Cardiac muscle cell (in vitro differentiated cells and primary cell): ENCODE measurements around the gene SLC23A2. TPM values are rescaled to one million over a fixed set of nuclear protein-coding genes. Genes with fewer than 3 reads are reported as not detected.

Experiments
- DNase-seq, 2 donors: peaks; one replicate each; pipeline versions ENCODE4 v3.0.0 to v3.0.0-alpha.2; 2010 to 2017; ENCODE audit warnings: low read depth in 1 of 2, low spot score in 1 of 2
- H3K27ac ChIP-seq: fragments of 200-600 bp; sonication (generic); 2 replicates; pipeline ENCODE4 v1.5.1; 2016
- H3K27me3 ChIP-seq: fragments of 200-600 bp; sonication (generic); 2 replicates; pipeline ENCODE4 v1.6.0; 2016; ENCODE audit warnings: control low read depth
- H3K36me3 ChIP-seq: fragments of 200-600 bp; sonication (generic); 2 replicates; pipeline ENCODE4 v1.5.1; 2016; ENCODE audit warnings: control low read depth
- H3K4me1 ChIP-seq: fragments of 200-600 bp; sonication (generic); 2 replicates; pipeline ENCODE4 v1.8.1; 2017; ENCODE audit warnings: low read depth, mild to moderate bottlenecking, mixed run types
- H3K4me3 ChIP-seq: fragments of 200-600 bp; sonication (generic); 2 replicates; pipeline ENCODE4 v1.5.1; 2016; ENCODE audit warnings: mild to moderate bottlenecking
- H3K9me3 ChIP-seq: fragments of 200-600 bp; sonication (generic); 2 replicates; pipeline ENCODE4 v1.5.1; 2017; ENCODE audit warnings: low read depth, mild to moderate bottlenecking, control low read depth
- polyA plus RNA-seq: library from polyadenylated mRNA; unstranded; fragments of >200 nt; fragmentation: Nextera tagmentation; extraction: Ambion mirVana; gene quantifications from 2 replicates; pipeline ENCODE4 v1.2.1, GENCODE V29; 2016
- total RNA-seq: library from RNA; depleted of rRNA; stranded (reverse); fragments of >200 nt; gene quantifications from 2 replicates; pipeline ENCODE4 v1.2.3, GENCODE V29; 2016
- TF ChIP-seq, protein P1 (sequence below): IDR thresholded peaks from 2 replicates; pipeline ENCODE4 v1.5.1; 2012; ENCODE audit warnings: low read depth, mild to moderate bottlenecking, low read length

The SLC23A2 gene
- total and polyA plus RNA-seq, 2 experiments from 2014 or later: 5.9 to 10.6 TPM

DNA sequence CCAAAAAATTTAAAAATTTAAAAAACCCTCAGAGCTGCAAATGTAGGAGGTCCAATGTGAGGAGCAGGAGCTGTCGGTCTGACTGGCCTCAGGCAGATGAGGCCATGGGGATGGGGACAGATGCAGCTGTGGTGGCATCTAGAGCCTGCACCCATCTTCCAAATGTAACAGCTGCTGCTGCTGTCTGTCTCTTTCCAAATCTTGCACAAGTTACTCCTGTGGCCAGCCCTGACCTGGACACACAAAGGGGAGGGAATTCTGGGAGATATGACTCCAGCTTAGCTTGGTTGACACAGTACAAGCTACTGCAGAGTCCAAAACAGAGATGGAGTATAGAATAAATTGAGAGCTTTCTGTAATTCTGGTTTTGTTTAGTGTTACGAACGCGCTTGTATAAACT is 164.4 kb downstream of the SLC23A2 start:
- DNase-seq: no peak
- Histone ChIP-seq H3K9me3 (no peaks in the 10 kb centered on the region), H3K4me1 (peaks cover 6% of the 10 kb centered on the region), H3K36me3 (no peaks in the 10 kb centered on the region), H3K4me3 (no peak overlapping the region), H3K27me3 (no peaks in the 10 kb centered on the region), H3K27ac (no peak overlapping the region)
- TF ChIP-seq, protein P1, sequence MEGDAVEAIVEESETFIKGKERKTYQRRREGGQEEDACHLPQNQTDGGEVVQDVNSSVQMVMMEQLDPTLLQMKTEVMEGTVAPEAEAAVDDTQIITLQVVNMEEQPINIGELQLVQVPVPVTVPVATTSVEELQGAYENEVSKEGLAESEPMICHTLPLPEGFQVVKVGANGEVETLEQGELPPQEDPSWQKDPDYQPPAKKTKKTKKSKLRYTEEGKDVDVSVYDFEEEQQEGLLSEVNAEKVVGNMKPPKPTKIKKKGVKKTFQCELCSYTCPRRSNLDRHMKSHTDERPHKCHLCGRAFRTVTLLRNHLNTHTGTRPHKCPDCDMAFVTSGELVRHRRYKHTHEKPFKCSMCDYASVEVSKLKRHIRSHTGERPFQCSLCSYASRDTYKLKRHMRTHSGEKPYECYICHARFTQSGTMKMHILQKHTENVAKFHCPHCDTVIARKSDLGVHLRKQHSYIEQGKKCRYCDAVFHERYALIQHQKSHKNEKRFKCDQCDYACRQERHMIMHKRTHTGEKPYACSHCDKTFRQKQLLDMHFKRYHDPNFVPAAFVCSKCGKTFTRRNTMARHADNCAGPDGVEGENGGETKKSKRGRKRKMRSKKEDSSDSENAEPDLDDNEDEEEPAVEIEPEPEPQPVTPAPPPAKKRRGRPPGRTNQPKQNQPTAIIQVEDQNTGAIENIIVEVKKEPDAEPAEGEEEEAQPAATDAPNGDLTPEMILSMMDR: no peak

- Histone ChIP-seq H3K9me3 (no peaks in the 10 kb centered on the region), H3K4me3 (no peak overlapping the region), H3K27me3 (no peaks in the 10 kb centered on the region), H3K27ac (no peak overlapping the region), H3K4me1 (peaks cover 6% of the 10 kb centered on the region), H3K36me3 (no peaks in the 10 kb centered on the region)
- TF ChIP-seq, protein P1: no peak
- no peak for DNase-seq
Observed at GRCh38 chr20:4836473-4836872, 164.8 kb downstream of the SLC23A2 start.

DNA sequence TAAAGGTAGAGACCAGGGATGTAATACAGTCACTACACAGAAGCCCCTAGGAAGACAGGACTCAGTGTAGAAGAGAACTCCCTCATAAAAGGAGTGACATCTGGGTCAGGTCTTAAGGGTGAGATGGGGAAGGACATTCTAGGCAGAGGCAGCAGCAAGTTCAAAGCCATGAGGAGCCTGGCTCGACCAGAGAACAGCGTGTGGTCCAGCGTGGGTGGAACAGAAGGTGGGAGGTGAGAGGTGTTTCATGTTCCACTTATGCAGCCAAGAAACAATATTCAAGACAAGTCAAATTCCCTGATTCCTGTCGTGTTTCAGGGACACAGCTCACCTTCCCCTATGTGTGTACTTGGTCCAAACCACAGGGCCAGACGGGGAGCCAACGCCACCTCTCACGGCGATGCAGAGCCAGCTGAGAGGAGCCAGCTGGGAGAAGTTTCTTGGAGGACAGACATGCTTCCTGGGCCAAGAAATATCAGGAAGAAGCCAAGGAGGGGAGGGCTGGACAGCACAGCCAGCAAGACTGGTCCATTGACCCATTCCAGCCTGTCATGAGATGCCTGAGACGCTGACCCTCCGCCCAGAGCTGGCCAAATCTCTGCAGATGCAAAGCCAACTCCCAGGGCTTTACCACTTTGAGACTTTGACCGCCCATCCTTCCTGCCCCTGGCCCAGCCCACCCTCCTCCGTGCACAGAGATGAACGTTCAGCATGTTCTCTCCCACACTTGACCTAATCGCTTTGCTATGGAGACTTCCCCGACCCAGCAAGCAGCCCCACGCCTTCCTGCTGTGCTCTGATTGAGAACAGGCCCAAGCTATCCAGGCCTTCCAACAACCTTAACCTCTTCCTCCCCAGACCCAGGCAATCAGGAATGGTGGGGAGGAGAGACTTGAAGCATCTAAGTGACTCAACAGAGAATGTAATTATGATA is 165.8 kb downstream of the SLC23A2 start:
- Histone ChIP-seq H3K27ac (no peak overlapping the region), H3K4me3 (no peak overlapping the region), H3K4me1 (peaks cover 6% of the 10 kb centered on the region), H3K9me3 (no peaks in the 10 kb centered on the region), H3K27me3 (no peaks in the 10 kb centered on the region), H3K36me3 (no peaks in the 10 kb centered on the region)
- DNase-seq: peak; percentile 57 to 88
- TF ChIP-seq, protein P1: no peak

DNA sequence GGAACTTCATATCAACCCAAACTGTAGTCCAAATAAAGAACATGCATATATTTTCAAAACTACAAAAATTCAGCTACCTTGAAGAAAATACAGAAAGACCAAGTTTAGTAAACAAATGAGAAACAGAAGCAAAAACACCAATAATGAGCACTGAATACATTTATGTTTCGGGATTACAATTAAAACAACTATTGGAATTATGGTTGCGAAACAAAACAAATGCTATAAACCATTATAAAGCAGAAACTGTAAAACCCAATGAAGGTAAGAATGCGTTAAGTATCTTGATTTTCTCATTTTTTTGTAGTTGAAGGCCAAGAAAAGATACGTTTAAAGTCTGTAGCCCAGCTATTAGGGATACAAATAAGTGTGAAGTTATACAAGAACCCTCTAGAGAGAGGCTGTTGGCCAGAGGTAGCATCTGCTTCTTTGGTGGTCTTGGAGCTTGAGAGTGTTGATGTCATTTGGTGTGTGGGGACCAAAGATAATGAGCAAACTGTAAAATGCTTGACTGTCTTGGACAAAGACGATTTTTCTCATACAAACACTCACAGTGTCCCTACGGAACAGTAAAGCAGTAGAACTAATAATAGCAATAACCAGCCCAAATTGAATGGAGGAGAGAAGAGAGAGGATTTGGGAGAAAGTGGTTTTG is 168.1 kb downstream of the SLC23A2 start:
- TF ChIP-seq, protein P1: no peak
- Histone ChIP-seq H3K27ac (no peak overlapping the region), H3K27me3 (no peaks in the 10 kb centered on the region), H3K9me3 (no peaks in the 10 kb centered on the region), H3K36me3 (no peaks in the 10 kb centered on the region), H3K4me1 (peaks cover 6% of the 10 kb centered on the region), H3K4me3 (no peak overlapping the region)
- no peak for DNase-seq

DNA sequence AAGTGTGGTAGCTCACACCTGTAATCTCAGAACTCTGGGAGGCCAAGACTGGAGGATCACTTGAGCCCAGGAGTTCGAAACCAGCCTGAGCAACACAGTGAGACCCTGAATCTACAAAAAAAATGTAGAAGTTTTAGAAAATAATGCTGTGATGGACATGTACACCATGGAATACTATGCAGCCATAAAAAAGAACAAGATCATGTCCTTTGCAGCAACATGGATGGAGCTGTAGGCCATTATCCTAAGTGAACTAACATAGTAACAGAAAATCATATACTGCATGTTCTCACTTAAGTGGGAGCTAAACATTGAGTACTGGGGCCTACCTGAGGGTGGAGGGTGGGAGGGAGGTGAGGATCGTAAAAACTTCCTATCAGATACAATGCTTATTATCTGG is 168.8 kb downstream of the SLC23A2 start:
- Histone ChIP-seq H3K36me3 (no peaks in the 10 kb centered on the region), H3K4me1 (peaks cover 6% of the 10 kb centered on the region), H3K27me3 (no peaks in the 10 kb centered on the region), H3K4me3 (no peak overlapping the region), H3K9me3 (no peaks in the 10 kb centered on the region), H3K27ac (no peak overlapping the region)
- TF ChIP-seq, protein P1: no peak
- no peak for DNase-seq
